ENCODE results near the gene PHACTR1.
A peak's percentile ranks its signal among the peaks of the same experiment; 100 is the strongest.
"Not testable (repeated sequence)": the region's sequence is repeated elsewhere in the genome, so short reads cannot be mapped to it uniquely, and the experiment has no call there.

PHACTR1 gene

GRCh38 chr6:13307508-13307995 is 591.0 kb downstream of the PHACTR1 start:
- DNase-seq (ENCODE audit: low read depth in 2 of 2), result no peak

DNA sequence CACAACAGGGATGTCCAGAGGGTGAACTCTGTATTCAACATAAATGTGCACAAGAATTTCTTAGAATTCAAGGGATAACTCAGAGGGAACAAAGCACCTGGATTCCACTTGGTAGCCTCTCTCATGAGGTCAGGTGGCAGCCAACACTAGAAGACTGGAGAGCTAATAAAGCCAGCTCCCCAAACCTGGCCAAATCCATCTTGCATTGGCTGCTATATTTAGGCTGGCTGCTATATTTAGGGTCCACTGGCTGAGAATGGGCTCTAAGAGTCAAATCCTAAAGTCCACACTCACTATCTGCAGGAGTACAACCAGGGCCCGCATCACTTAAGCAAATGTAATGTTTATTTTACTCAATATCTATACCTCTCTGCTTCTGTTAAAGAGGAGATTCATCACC is 591.8 kb downstream of the PHACTR1 start:
- DNase-seq (ENCODE audit: low read depth in 2 of 2), result no peak

DNA sequence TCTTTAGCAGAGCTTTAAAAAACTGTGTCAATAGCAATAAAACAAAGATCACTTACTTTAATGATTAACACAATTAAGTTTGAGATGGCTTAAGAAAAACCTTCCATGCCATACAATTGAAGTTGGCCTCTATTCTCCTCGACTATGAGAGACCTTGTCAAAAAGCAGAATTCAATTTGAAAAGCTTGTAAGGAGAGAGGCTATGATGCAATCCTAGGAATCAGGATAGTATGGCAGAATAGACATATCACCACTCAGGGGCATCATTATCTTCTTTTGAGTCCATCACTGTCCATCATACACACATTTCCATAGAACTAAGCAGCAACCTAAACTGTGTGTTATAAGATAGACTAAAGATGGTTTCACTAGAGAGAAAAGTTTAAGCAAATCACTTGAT is 594.6 kb downstream of the PHACTR1 start:
- no peak for DNase-seq (ENCODE audit: low read depth in 2 of 2)

- DNase-seq (ENCODE audit: low read depth in 2 of 2), result no peak
Observed at GRCh38 chr6:13314806-13315205, 598.2 kb downstream of the PHACTR1 start.

DNA sequence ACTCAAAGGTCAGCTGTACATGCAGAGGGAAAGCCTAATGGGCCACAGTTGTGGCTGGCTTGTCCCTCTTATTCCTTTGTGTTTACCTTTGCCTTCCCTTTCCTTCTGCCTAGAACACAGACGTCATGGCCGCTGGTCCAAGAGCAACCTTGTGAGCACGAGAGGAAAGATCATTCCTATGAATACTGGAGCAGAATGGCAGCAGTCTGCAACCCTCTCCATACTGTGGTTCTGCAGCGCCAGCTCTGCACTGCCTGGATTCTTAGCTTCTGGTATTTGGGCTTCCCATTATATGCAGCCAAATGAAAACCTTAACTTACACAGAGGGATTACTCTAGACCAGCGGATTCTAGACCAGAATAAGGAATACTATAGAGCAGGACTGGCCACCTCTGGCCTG is 599.3 kb downstream of the PHACTR1 start:
- DNase-seq (ENCODE audit: low read depth in 2 of 2), result no peak

DNA sequence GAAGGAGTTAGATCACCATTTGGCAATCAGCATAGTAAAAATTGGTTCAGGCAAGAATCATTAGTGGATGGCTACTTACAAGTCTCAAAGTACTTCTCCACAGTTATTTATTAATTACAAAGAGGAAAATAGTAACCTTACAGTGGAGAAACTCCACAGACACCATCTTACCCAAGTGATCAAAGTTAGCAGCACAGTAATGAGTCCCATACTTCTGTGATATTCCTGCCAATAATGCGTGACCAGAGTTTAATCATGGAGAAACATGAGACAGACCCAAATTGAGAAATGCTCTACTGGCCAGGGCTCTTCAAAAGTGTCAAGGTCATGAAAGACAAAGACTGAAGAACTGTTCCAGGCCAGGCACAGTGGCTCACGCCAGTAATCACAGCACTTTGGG is 602.3 kb downstream of the PHACTR1 start:
- no peak for DNase-seq (ENCODE audit: low read depth in 2 of 2)

- no peak for DNase-seq (ENCODE audit: low read depth in 2 of 2)
Observed at GRCh38 chr6:13319891-13320564, 603.5 kb downstream of the PHACTR1 start.

GRCh38 chr6:13326031-13326586 is 609.5 kb downstream of the PHACTR1 start:
- DNase-seq (ENCODE audit: low read depth in 2 of 2), result not testable (repeated sequence)

DNA sequence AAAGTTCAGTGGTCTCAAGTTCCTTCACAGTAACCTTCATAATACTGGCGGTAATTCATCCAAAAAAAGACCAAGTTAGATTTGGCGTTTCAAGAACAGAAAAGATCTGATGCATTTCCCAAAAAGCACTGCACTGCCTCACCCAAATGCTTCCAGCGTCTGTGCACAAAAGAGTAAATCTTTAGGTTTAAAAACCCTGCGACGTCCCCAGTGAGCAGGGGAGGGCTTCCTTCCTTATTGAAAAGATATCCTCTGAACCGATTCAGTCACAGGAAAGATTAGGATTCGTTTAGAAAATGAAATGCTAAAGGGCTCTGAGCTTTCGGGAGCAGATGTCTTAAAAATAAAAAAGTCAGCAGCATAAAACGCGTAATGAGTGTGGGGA is 611.1 kb downstream of the PHACTR1 start:
- DNase-seq (ENCODE audit: low read depth in 2 of 2), result no peak

DNA sequence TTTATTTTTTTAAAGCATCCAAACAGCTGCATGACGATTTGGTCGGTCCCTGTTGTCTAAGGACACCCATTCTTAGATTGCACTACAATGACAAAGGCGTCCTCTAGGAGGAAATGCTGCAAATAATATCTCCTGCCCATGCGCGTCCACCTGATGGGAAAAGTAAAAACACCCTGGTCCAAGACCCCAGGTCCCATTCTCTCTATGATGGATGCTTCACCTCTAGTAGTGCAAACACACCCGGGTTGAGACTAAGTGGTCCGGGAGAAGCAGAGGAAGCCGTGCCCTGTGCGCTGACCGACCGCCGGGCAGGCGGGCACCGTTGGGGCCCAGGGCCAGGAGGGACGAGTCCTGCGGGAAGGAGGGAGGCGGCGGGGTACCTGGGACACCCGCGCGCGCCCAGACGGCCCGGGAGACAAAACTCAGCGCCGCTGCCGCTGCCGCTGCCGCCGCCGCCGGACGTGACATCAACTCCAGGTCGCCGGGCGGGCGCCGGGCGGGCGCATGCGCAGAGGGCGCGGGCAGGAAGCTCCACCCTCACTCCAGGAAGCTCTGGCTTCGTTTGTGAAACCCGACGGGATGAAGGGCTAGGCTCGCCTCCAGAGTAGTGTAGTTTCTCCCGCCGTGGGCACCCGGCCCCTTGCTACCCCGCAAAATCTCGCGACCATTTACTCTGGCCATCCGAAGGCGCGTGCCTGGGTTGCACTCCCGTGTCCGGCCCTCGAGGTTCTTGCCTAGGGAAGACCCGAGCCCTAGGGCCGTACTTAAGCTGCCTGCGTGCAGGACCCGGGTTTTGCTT is 611.7 kb downstream of the PHACTR1 start, which contains the start of gene TBC1D7:
TBC1D7 (minus strand) TSS at position 462 of the 799 bp plus-strand sequence. CDS start 1,639 bp downstream, outside the sequence.
- DNase-seq (ENCODE audit: low read depth in 2 of 2), result peak; percentile 77 to 89

GRCh38 chr6:13328875-13329183 is 612.3 kb downstream of the PHACTR1 start:
- no peak for DNase-seq (ENCODE audit: low read depth in 2 of 2)

DNA sequence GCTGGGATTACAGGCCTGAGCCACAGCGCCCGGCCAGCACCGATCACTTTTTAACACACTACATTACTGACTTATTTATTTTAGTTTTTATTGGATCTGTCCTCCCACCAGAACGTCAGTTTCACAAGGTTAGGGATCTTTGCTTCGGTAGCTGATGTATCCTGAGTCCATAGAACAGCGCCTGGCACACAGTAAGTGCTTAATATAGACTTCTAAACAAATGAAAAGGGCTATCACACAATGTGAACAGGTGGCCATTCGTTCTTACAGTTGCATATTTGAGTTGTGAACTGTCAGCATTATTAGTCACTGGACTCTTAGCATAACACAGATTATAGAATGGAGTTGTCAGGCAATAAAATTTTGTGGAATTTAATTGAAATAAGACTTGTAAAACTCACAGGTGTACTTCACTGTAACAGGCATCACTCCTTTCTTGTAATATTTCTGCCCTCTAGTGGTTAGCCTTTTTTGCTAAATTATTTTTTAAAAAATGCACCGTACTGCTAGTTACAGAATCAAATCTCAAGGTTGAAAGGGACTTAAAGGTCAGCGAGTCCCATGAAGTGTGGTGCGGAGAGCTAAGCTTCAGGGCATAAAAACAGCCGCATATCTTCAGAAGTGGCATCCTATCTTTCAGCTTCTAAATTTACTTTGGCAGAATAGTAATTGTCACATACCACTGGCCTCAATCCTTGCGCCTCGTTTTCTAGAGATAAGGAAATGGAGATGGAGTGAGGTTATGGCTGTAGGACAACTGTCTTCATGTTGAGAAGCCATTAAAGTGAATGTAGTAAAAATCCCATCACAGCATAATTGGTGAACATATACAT is 615.2 kb downstream of the PHACTR1 start:
- no peak for DNase-seq (ENCODE audit: low read depth in 2 of 2)

GRCh38 chr6:13332349-13332706 is 615.8 kb downstream of the PHACTR1 start:
- DNase-seq (ENCODE audit: low read depth in 2 of 2), result no peak

DNA sequence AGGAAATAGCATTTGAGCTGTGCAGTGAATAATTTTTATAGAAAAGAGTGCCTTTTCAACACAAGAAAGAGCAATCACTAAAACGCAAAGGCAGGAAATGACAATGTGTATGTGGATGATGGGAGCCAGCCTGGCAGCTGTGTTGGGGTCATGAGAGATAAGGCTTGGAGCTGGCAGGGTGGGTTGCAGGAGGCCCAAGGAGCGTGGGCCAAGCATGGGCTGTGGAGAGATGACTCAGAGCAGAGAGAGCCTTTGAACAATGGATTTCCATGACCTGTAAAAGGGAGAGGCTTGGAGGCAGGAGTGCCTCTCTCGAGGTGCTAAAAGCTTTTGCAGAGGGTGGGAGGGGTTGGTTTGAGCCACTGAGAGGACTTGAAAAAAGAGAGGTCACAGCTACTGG is 618.4 kb downstream of the PHACTR1 start:
- no peak for DNase-seq (ENCODE audit: low read depth in 2 of 2)

DNA sequence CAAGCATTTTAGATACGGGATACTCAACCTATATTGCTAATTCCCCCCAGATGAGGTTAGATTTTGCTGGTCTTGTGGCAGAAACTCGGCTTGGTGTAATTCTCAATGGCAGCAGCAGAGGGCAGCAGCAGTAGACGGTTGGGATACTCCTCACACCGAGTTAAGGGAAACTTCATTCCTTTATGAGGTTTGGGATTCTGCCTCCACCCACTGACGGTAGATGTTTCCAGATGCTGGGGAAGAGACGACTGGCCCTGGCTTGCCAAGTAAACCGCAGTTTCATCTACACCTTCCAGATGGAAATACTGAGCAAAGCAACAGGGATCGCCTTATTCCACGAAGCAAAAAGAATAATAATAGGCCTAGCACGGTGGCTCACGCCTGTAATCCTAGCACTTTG is 620.0 kb downstream of the PHACTR1 start:
- DNase-seq (ENCODE audit: low read depth in 2 of 2), result peak; percentile 25 to 65

DNA sequence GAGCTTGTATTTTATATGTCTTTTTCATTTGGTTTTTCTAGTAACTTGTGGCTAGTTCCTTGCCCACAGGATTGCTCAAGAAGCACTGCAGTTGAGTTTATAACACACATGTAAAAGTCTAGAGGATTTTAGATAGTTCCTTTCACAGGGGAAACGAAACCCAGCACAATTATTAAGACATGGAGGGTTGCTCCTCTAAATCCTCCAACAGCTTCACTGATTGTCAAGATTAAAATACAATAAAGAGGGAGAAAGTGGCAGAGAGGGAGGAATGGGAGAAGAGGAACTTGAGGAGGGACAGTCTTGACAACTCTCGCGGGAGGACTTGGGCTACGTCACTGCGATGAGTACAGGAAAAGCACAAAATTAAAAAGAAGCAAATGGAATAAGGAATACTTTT is 621.5 kb downstream of the PHACTR1 start:
- no peak for DNase-seq (ENCODE audit: low read depth in 2 of 2)

All from stimulated activated CD8-positive, alpha-beta memory T cell treated with anti-CD3 and anti-CD28 coated beads, Interleukin-7, amount 100 ng/mL, for 4 hours (primary cell).